NCI-H345 treated with DMSO at 0.1 percent for 48 hours (cell line): ENCODE data around the gene PCDHB11.
"Not testable (repeated sequence)": the region's sequence is repeated elsewhere in the genome, so short reads cannot be mapped to it uniquely, and the experiment has no call there.

Source experiments
- DNase-seq: peaks from one replicate; lab custom pipeline; 2025; ENCODE audit not compliant: unreplicated experiment; lab: John Stamatoyannopoulos, UW

Gene PCDHB11

DNA sequence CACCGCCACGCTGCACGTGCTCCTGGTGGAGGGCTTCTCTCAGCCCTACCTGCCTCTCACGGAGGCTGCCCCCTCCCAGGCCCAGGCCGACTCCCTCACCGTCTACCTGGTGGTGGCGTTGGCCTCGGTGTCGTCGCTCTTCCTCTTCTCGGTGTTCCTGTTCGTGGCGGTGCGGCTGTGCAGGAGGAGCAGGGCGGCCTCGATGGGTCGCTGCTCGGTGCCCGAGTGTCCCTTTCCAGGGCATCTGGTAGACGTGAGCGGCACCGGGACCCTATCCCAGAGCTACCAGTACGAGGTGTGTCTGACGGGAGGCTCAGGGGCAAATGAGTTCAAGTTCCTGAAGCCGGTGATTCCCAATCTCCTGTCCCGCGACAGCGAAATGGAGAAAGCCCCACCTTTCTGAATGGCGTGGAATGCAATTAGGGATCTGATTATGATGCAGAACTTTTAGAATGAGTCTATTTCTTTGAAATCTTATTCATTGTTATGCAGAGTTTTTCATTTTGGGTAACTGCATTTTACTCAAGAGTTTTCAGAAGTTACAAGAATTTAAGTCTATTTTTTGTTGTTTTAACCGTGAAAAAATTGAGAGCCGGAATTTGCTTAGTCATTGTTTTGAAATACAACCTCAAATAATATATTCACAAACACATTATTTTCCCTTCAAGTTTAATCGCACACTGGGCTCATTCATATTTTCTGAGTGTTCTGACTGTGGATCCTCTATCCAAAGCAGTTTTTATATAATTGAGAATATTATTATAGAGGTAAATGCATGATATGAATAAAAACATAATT lies 37.3 kb downstream of the PCDHB11 start:
- no peak for DNase-seq

DNA sequence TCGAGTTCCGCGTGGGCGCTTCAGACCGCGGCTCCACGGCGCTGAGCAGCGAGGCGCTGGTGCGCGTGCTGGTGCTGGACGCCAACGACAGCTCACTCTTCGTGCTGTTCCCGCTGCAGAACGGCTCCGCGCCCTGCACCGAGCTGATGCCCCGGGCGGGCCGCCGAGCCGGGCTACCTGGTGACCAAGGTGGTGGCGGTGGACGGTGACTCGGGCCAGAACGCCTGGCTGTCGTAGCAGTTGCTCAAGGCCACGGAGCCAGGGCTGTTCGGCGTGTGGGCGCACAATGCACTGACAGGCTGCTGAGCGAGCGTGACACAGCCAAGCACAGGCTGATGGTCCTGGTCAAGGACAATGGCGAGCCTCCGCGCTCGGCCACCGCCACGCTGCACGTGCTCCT lies 42.1 kb downstream of the PCDHB11 start:
- no peak for DNase-seq

DNA sequence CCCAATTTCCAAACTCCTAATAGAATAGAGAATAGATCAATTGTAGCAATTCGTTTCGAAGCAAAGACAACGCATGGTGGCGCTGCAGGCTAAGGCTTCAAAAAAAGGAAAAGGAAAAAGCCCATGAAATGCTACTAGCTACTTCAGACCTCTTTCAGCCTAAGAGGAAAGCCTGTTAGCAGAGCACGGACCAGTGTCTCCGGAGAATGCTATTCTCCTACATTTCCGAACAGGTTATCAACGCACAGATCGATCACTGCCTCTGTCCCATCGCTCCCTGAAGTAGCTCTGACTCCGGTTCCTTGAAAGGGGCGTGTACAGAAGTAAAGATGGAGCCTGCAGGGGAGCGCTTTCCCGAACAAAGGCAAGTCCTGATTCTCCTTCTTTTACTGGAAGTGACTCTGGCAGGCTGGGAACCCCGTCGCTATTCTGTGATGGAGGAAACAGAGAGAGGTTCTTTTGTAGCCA lies 45.9 kb downstream of the PCDHB11 start, which contains the start of gene PCDHB15:
Gene PCDHB15 (plus strand): TSS at position 146 of the 468 bp plus-strand sequence. CDS start 184 bp downstream, at position 330.
- no peak for DNase-seq

DNA sequence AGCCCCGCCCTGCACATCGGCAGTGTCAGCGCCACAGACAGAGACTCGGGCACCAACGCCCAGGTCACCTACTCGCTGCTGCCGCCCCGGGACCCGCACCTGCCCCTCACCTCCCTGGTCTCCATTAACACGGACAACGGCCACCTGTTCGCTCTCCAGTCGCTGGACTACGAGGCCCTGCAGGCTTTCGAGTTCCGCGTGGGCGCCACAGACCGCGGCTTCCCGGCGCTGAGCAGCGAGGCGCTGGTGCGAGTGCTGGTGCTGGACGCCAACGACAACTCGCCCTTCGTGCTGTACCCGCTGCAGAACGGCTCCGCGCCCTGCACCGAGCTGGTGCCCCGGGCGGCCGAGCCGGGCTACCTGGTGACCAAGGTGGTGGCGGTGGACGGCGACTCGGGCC lies 47.5 kb downstream of the PCDHB11 start:
- DNase-seq, result not testable (repeated sequence)

DNA sequence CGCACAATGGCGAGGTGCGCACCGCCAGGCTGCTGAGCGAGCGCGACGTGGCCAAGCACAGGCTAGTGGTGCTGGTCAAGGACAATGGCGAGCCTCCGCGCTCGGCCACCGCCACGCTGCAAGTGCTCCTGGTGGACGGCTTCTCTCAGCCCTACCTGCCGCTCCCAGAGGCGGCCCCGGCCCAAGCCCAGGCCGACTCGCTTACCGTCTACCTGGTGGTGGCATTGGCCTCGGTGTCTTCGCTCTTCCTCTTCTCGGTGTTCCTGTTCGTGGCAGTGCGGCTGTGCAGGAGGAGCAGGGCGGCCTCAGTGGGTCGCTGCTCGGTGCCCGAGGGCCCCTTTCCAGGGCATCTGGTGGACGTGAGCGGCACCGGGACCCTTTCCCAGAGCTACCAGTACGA lies 48.0 kb downstream of the PCDHB11 start:
- DNase-seq, result not testable (repeated sequence)

DNA sequence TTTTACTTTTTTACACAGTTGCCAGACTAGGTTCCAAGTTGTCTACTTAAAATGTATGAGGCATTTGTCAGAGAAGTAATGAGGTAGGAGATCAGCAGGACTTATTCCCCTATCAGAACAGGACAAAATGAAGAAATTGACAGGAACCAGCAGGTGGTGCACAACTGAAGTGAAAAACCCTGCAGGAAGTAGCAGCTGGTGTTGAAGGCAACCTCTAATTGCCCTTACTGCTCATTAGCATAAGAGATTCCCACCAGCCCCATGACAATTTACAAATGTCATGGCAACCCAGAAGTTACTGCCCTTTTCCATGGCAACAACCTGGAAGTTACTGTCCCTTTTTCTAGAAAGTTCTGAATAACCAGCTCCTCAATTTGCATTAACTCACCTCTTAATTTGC lies 51.1 kb downstream of the PCDHB11 start:
- no peak for DNase-seq
